ENCODE data around the gene PDILT.
"Not testable (repeated sequence)": the region's sequence is repeated elsewhere in the genome, so short reads cannot be mapped to it uniquely, and the experiment has no call there.

The PDILT gene

DNA sequence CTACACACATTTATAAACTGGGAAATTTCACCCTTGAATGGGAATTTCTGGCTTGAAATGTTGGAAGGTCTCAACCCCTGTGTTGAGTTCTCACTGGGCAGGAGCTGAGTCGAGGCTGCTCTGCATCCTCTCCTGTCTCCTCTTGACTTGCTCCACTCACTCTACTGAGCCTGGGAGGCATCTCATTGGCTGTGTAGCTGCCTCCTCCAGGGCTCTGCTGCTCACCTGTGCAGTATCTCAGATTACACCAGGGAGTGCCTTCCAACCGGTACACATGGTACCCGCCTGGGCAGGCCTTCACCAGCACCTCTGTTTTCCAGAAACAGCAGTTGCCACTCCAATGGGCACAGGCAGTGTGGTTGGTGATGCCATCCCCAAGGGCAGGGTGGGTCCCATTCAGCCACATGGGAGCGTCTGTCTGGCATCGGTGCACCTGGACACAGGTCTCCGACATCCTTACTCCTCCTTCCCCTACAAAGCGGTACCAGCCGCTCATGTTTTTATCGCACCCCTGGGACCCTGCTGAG lies 80.9 kb downstream of the PDILT start:
- Histone ChIP-seq H3K9ac (ENCODE audit: low read depth in 1 of 2, low read length in 2 of 2) (no peak overlapping the region), H3K36me3 (ENCODE audit: control insufficient read depth in 2 of 2, insufficient read depth in 2 of 2, low read length in 2 of 2) (no peaks in the 10 kb centered on the region), H3K9me3 (ENCODE audit: control insufficient read depth in 2 of 2, low read length in 2 of 2) (no peaks in the 10 kb centered on the region), H3K4me1 (ENCODE audit: control insufficient read depth in 2 of 2, insufficient read depth in 2 of 2, low read length in 2 of 2) (peaks cover 2 to 3% of the 10 kb centered on the region in 2 donors), H3K27me3 (ENCODE audit: control insufficient read depth in 2 of 2, insufficient read depth in 2 of 2, low read length in 2 of 2) (no peaks in the 10 kb centered on the region), H3K4me3 (ENCODE audit: low read length in 2 of 2) (no peak overlapping the region), H3K27ac (ENCODE audit: low read depth in 2 of 2, low read length in 2 of 2) (no peak overlapping the region)

DNA sequence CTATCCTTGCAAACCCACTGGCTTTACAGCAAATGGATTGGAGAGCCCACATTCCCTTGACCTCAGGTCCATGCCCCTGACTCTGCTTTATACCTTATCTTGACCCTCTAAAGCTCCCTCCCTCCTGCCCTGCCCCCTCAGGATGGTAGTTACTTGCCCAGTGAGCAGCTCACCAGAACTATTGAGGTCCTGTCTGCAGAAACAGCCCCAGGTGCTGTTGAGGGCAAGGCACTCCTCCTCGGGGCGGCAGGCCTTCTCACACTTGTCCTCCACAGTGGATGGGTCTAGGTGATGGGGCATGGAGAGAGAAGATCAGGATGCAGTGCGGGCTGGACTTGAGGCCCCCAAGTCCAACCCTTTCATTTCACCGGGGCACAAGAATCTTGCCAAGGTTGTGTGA lies 81.8 kb downstream of the PDILT start:
- no peaks in the 10 kb centered on the region for H3K27me3 ChIP-seq (ENCODE audit: control insufficient read depth in 2 of 2, insufficient read depth in 2 of 2, low read length in 2 of 2)
- no peaks in the 10 kb centered on the region for H3K36me3 ChIP-seq (ENCODE audit: control insufficient read depth in 2 of 2, insufficient read depth in 2 of 2, low read length in 2 of 2)
- H3K4me3 ChIP-seq (ENCODE audit: low read length in 2 of 2): no peak overlapping the region
- H3K9ac ChIP-seq (ENCODE audit: low read depth in 1 of 2, low read length in 2 of 2): no peak overlapping the region
- peaks cover 2 to 3% of the 10 kb centered on the region in 2 donors for H3K4me1 ChIP-seq (ENCODE audit: control insufficient read depth in 2 of 2, insufficient read depth in 2 of 2, low read length in 2 of 2)
- no peak overlapping the region for H3K27ac ChIP-seq (ENCODE audit: low read depth in 2 of 2, low read length in 2 of 2)
- H3K9me3 ChIP-seq (ENCODE audit: control insufficient read depth in 2 of 2, low read length in 2 of 2): no peaks in the 10 kb centered on the region

DNA sequence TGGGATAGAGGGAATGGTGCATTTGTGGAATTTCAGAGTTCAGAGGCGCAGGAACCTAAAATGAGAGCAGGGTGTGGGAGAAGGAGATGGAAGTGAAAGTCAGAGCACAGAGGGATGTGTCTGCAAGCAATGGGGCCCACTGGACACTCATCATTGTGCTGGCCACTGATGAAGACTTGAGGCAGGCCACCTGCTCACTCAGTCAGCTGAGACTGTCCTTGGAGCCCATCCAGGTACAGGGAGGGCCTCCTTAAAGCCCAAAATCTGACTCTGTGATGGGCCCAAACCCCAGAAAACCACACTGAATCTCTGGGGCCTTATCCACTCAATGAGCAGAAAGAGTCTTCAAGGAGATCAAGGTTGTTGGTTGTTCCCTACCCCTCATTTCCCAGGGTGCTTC lies 82.9 kb downstream of the PDILT start:
- H3K9me3 ChIP-seq (ENCODE audit: control insufficient read depth in 2 of 2, low read length in 2 of 2): no peaks in the 10 kb centered on the region
- no peaks in the 10 kb centered on the region for H3K27me3 ChIP-seq (ENCODE audit: control insufficient read depth in 2 of 2, insufficient read depth in 2 of 2, low read length in 2 of 2)
- H3K9ac ChIP-seq (ENCODE audit: low read depth in 1 of 2, low read length in 2 of 2): no peak overlapping the region
- H3K4me1 ChIP-seq (ENCODE audit: control insufficient read depth in 2 of 2, insufficient read depth in 2 of 2, low read length in 2 of 2): peaks cover 0 to 3% of the 10 kb centered on the region in 2 donors
- H3K36me3 ChIP-seq (ENCODE audit: control insufficient read depth in 2 of 2, insufficient read depth in 2 of 2, low read length in 2 of 2): no peaks in the 10 kb centered on the region
- no peak overlapping the region for H3K4me3 ChIP-seq (ENCODE audit: low read length in 2 of 2)
- H3K27ac ChIP-seq (ENCODE audit: low read depth in 2 of 2, low read length in 2 of 2): no peak overlapping the region

DNA sequence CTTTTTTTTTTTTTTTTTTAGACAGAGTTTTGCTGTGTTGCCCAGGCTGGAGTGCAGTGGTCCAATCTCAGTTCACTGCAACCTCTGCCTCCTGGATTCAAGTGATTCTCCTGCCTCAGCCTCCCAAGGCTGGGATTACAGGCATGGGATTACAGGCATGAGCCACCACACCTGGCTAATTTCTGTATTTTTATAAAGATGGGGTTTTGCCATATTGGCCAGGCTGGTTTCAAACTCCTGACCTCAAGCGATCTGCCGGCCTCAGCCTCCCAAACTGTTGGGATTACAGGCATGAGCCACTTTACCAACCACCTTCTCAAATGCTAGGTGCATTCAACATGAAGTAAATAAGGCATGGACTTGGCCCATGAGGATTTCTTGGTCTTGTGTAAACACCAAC lies 83.5 kb downstream of the PDILT start:
- not testable (repeated sequence) for H3K27ac ChIP-seq (ENCODE audit: low read depth in 2 of 2, low read length in 2 of 2); H3K36me3 ChIP-seq (ENCODE audit: control insufficient read depth in 2 of 2, insufficient read depth in 2 of 2, low read length in 2 of 2); H3K4me1 ChIP-seq (ENCODE audit: control insufficient read depth in 2 of 2, insufficient read depth in 2 of 2, low read length in 2 of 2); H3K27me3 ChIP-seq (ENCODE audit: control insufficient read depth in 2 of 2, insufficient read depth in 2 of 2, low read length in 2 of 2); H3K9me3 ChIP-seq (ENCODE audit: control insufficient read depth in 2 of 2, low read length in 2 of 2); H3K9ac ChIP-seq (ENCODE audit: low read depth in 1 of 2, low read length in 2 of 2); H3K4me3 ChIP-seq (ENCODE audit: low read length in 2 of 2)

DNA sequence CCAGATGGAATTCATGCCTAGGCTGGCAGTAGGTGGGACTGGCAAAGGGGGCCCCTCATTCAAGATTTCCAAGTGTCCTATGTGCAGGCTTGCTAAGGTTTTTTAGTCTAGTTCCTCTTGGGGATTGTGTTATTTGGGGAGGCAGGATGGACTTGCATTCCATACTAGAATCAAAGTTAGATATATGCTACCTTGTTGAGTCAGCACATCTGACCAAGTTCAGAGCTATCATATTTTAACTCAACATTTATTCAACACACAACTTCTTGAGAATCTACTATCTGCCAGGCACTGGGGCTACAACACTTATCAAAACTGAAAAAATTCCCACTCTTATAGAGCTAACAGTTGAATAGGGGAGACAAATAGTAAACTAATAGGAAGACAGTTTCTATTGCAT lies 83.9 kb downstream of the PDILT start:
- Histone ChIP-seq H3K9me3 (ENCODE audit: control insufficient read depth in 2 of 2, low read length in 2 of 2) (no peaks in the 10 kb centered on the region), H3K27me3 (ENCODE audit: control insufficient read depth in 2 of 2, insufficient read depth in 2 of 2, low read length in 2 of 2) (no peaks in the 10 kb centered on the region), H3K36me3 (ENCODE audit: control insufficient read depth in 2 of 2, insufficient read depth in 2 of 2, low read length in 2 of 2) (no peaks in the 10 kb centered on the region), H3K4me3 (ENCODE audit: low read length in 2 of 2) (no peak overlapping the region), H3K9ac (ENCODE audit: low read depth in 1 of 2, low read length in 2 of 2) (no peak overlapping the region), H3K4me1 (ENCODE audit: control insufficient read depth in 2 of 2, insufficient read depth in 2 of 2, low read length in 2 of 2) (no peaks in the 10 kb centered on the region), H3K27ac (ENCODE audit: low read depth in 2 of 2, low read length in 2 of 2) (no peak overlapping the region)

DNA sequence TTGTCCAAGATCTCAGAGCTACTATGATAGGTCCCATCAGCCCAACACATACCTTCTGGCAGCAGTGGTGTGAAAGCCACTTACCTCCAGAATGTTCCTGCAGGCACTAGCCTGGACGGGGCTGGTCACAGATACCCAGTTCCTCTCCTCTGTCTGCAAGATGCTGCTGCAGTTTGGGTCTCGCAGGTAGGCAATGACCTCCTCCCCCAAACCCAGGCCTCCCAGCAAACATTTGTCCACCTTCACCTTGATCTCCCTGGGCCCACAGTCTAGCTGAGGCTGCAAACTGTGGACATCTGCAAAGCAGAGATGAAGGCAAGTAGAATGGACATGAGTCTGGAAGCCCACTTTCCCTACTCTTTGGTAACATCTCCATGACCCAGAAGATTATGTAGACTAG lies 84.4 kb downstream of the PDILT start:
- Histone ChIP-seq H3K9ac (ENCODE audit: low read depth in 1 of 2, low read length in 2 of 2) (no peak overlapping the region), H3K36me3 (ENCODE audit: control insufficient read depth in 2 of 2, insufficient read depth in 2 of 2, low read length in 2 of 2) (no peaks in the 10 kb centered on the region), H3K4me3 (ENCODE audit: low read length in 2 of 2) (no peak overlapping the region), H3K4me1 (ENCODE audit: control insufficient read depth in 2 of 2, insufficient read depth in 2 of 2, low read length in 2 of 2) (no peaks in the 10 kb centered on the region), H3K9me3 (ENCODE audit: control insufficient read depth in 2 of 2, low read length in 2 of 2) (no peaks in the 10 kb centered on the region), H3K27ac (ENCODE audit: low read depth in 2 of 2, low read length in 2 of 2) (no peak overlapping the region), H3K27me3 (ENCODE audit: control insufficient read depth in 2 of 2, insufficient read depth in 2 of 2, low read length in 2 of 2) (no peaks in the 10 kb centered on the region)

DNA sequence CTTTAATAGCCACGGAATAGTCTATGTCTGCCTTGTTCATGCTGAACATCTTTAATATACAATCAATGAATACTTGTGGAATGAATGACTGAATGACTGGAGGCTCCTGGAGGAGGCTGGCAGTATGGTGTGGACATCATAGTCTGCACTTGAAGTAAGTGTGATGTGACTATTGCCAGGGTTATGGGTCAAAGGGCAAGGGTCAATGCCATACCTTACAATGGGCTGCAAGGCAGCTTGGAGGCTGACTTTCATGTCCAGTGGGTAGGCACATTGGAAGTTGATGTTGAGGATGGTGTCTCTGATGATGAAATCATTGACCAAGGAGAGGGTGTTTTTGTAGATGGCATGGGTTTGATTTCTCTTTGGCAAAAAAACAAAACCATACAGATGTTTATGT lies 85.1 kb downstream of the PDILT start:
- no peak overlapping the region for H3K27ac ChIP-seq (ENCODE audit: low read depth in 2 of 2, low read length in 2 of 2)
- no peak overlapping the region for H3K9ac ChIP-seq (ENCODE audit: low read depth in 1 of 2, low read length in 2 of 2)
- H3K27me3 ChIP-seq (ENCODE audit: control insufficient read depth in 2 of 2, insufficient read depth in 2 of 2, low read length in 2 of 2): no peaks in the 10 kb centered on the region
- no peaks in the 10 kb centered on the region for H3K9me3 ChIP-seq (ENCODE audit: control insufficient read depth in 2 of 2, low read length in 2 of 2)
- no peaks in the 10 kb centered on the region for H3K4me1 ChIP-seq (ENCODE audit: control insufficient read depth in 2 of 2, insufficient read depth in 2 of 2, low read length in 2 of 2)
- no peaks in the 10 kb centered on the region for H3K36me3 ChIP-seq (ENCODE audit: control insufficient read depth in 2 of 2, insufficient read depth in 2 of 2, low read length in 2 of 2)
- H3K4me3 ChIP-seq (ENCODE audit: low read length in 2 of 2): no peak overlapping the region

DNA sequence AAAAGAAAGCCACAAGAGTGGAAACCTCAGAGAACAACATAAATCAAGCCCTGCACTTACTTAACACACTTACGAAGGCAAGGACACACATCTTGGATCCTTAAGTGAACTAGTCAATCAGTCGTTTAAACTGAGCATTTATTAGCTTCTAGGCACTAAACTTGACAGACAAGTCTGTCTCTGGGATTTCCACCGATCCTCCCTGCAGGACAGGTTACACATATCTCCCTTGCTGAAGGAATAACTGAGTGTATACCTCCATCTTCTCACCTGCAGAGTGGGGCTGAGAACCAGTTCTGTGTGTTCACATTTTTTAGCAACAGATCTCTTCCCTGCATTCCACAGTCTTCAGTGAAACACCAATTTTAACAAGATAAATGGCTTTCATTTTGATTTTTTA lies 86.1 kb downstream of the PDILT start:
- no peaks in the 10 kb centered on the region for H3K9me3 ChIP-seq (ENCODE audit: control insufficient read depth in 2 of 2, low read length in 2 of 2)
- H3K36me3 ChIP-seq (ENCODE audit: control insufficient read depth in 2 of 2, insufficient read depth in 2 of 2, low read length in 2 of 2): no peaks in the 10 kb centered on the region
- no peak overlapping the region for H3K9ac ChIP-seq (ENCODE audit: low read depth in 1 of 2, low read length in 2 of 2)
- H3K27me3 ChIP-seq (ENCODE audit: control insufficient read depth in 2 of 2, insufficient read depth in 2 of 2, low read length in 2 of 2): no peaks in the 10 kb centered on the region
- no peak overlapping the region for H3K4me3 ChIP-seq (ENCODE audit: low read length in 2 of 2)
- no peaks in the 10 kb centered on the region for H3K4me1 ChIP-seq (ENCODE audit: control insufficient read depth in 2 of 2, insufficient read depth in 2 of 2, low read length in 2 of 2)
- H3K27ac ChIP-seq (ENCODE audit: low read depth in 2 of 2, low read length in 2 of 2): no peak overlapping the region

DNA sequence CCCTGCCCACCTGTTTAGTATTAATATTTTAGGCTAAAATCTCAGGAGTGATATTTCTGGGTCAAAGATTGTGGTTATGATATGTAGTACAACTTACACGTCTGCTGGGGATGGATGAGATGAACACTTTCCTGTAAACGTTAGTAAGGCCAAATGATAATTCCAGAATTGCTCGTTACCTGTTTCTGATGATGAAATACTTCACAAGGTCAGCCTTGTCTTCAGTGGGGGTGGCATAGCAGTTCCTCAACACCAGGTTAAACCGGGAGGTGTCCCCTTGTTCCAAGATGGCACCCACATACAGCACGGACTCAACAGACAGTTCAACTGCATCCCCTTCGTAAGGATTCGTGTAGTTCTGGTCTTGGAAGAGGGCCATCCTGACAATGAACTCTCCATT lies 86.5 kb downstream of the PDILT start:
- Histone ChIP-seq H3K4me1 (ENCODE audit: control insufficient read depth in 2 of 2, insufficient read depth in 2 of 2, low read length in 2 of 2) (no peaks in the 10 kb centered on the region), H3K9ac (ENCODE audit: low read depth in 1 of 2, low read length in 2 of 2) (no peak overlapping the region), H3K27ac (ENCODE audit: low read depth in 2 of 2, low read length in 2 of 2) (no peak overlapping the region), H3K36me3 (ENCODE audit: control insufficient read depth in 2 of 2, insufficient read depth in 2 of 2, low read length in 2 of 2) (no peaks in the 10 kb centered on the region), H3K27me3 (ENCODE audit: control insufficient read depth in 2 of 2, insufficient read depth in 2 of 2, low read length in 2 of 2) (no peaks in the 10 kb centered on the region), H3K4me3 (ENCODE audit: low read length in 2 of 2) (no peak overlapping the region), H3K9me3 (ENCODE audit: control insufficient read depth in 2 of 2, low read length in 2 of 2) (no peaks in the 10 kb centered on the region)

DNA sequence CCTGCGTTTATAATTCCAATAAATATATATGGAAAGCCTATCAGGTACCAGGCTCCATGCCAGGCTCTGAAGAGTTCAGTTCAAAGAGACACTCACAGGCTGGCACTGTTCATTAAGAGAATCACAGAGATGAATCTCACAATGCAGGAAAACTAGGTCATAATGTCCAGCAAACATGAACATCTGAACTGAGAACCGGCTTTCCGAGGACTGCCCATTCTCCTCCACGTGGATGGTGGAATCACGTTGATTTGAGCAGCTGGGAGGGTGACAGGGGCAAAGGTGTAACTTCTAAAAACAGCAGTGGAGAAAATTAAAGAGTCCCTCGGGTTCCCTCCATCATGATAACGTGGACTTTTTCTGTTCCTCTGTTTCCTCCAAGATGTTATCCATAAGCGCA lies 87.4 kb downstream of the PDILT start:
- Histone ChIP-seq H3K27ac (ENCODE audit: low read depth in 2 of 2, low read length in 2 of 2) (no peak overlapping the region), H3K9me3 (ENCODE audit: control insufficient read depth in 2 of 2, low read length in 2 of 2) (no peaks in the 10 kb centered on the region), H3K27me3 (ENCODE audit: control insufficient read depth in 2 of 2, insufficient read depth in 2 of 2, low read length in 2 of 2) (no peaks in the 10 kb centered on the region), H3K9ac (ENCODE audit: low read depth in 1 of 2, low read length in 2 of 2) (no peak overlapping the region), H3K4me1 (ENCODE audit: control insufficient read depth in 2 of 2, insufficient read depth in 2 of 2, low read length in 2 of 2) (no peaks in the 10 kb centered on the region), H3K36me3 (ENCODE audit: control insufficient read depth in 2 of 2, insufficient read depth in 2 of 2, low read length in 2 of 2) (no peaks in the 10 kb centered on the region), H3K4me3 (ENCODE audit: low read length in 2 of 2) (no peak overlapping the region)

DNA sequence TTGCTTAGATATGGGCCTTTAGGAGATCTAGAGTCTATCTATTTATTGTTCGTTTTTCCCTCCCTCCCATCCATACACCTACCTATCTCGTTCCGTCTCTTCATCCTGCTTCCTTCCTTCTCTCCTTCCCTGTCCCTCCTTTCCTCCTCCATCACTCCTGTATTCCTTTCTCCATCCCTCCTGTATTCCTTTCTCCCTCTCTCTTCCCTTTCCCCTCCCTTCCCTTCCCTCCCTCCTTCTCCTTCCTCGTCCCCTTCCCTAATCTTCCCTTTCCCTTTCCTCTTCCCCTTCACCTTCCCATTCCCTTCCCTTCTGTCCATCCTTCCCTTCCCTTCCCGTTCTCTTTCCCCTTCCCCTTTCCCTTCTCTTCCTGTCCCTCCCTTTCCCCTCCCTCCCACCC lies 87.8 kb downstream of the PDILT start:
- Histone ChIP-seq H3K4me3 (ENCODE audit: low read length in 2 of 2) (no peak overlapping the region), H3K27ac (ENCODE audit: low read depth in 2 of 2, low read length in 2 of 2) (no peak overlapping the region), H3K4me1 (ENCODE audit: control insufficient read depth in 2 of 2, insufficient read depth in 2 of 2, low read length in 2 of 2) (no peaks in the 10 kb centered on the region), H3K36me3 (ENCODE audit: control insufficient read depth in 2 of 2, insufficient read depth in 2 of 2, low read length in 2 of 2) (no peaks in the 10 kb centered on the region), H3K9ac (ENCODE audit: low read depth in 1 of 2, low read length in 2 of 2) (no peak overlapping the region), H3K27me3 (ENCODE audit: control insufficient read depth in 2 of 2, insufficient read depth in 2 of 2, low read length in 2 of 2) (no peaks in the 10 kb centered on the region), H3K9me3 (ENCODE audit: control insufficient read depth in 2 of 2, low read length in 2 of 2) (no peaks in the 10 kb centered on the region)
